K562 (cell line): ENCODE data around the gene DHX57. TPM values are rescaled to one million over a fixed set of nuclear protein-coding genes. Genes with fewer than 3 reads are reported as not detected.

Source experiments
- ARID2 ChIP-seq: fragments of 450-650 bp; IDR thresholded peaks from 2 replicates; pipeline ENCODE4 v1.6.1; 2017; ENCODE audit warnings: antibody characterized with exemption, mild to moderate bottlenecking
- BACH1 ChIP-seq: fragments of 200-800 bp; sonication (Bioruptor generic); IDR thresholded peaks from 2 replicates; pipeline ENCODE4 v1.6.1; 2016; ENCODE audit warnings: missing genetic modification characterization, missing compliant biosample characterization
- CEBPG ChIP-seq, 3 experiments: fragments of 200-800 bp in 1 of 3; sonication (Bioruptor generic) in 1 of 3; sonication (generic) in 1 of 3; formaldehyde crosslinking in 1 of 3; IDR thresholded peaks in 2 of 3; conservative IDR thresholded peaks in 1 of 3; 2 replicates each; pipeline versions ENCODE4 v1.6.1 to v1.8.0; 2016 to 2022; ENCODE audit warnings: missing compliant biosample characterization in 2 of 3, missing genetic modification characterization in 2 of 3, mild to moderate bottlenecking in 1 of 3, missing genetic modification reagents in 1 of 3
- CSDE1 ChIP-seq, 2 experiments: fragments of 450-650 bp; IDR thresholded peaks; 2 replicates each; pipeline ENCODE4 v1.6.1; 2016; ENCODE audit warnings: mild to moderate bottlenecking in 1 of 2
- GTF2A2 ChIP-seq: IDR thresholded peaks from 2 replicates; pipeline ENCODE4 v1.6.1; 2016; ENCODE audit warnings: mild to moderate bottlenecking, missing genetic modification characterization, missing compliant biosample characterization
- GTF2E2 ChIP-seq: fragments of 200-800 bp; sonication (Bioruptor generic); IDR thresholded peaks from 2 replicates; pipeline ENCODE4 v1.6.1; 2016; ENCODE audit warnings: missing genetic modification characterization, missing compliant biosample characterization
- HNRNPLL ChIP-seq: fragments of 200-400 bp; formaldehyde crosslinking; IDR thresholded peaks from 2 replicates; pipeline ENCODE4 v1.6.1; 2017; ENCODE audit warnings: low read length, low read depth, mild to moderate bottlenecking; ENCODE audit not compliant: poor library complexity, severe bottlenecking
- NR2C1 ChIP-seq, 2 experiments: fragments of 450-650 bp; IDR thresholded peaks; 2 replicates each; pipeline ENCODE4 v1.6.1; 2017; ENCODE audit warnings: mild to moderate bottlenecking in 2 of 2, antibody characterized with exemption in 1 of 2, inconsistent platforms in 1 of 2, missing compliant biosample characterization in 1 of 2, missing genetic modification characterization in 1 of 2
- RFX1 ChIP-seq: fragments of 450-650 bp; IDR thresholded peaks from 2 replicates; pipeline ENCODE4 v1.6.1; 2016; ENCODE audit warnings: mild to moderate bottlenecking, moderate library complexity
- RREB1 ChIP-seq: fragments of 250-450 bp; sonication (Bioruptor Pico); IDR thresholded peaks from 2 replicates; pipeline ENCODE4 v1.4.0; 2020
- TAF9B ChIP-seq: fragments of 450-650 bp; IDR thresholded peaks from 2 replicates; pipeline ENCODE4 v1.6.1; 2018; ENCODE audit warnings: mild to moderate bottlenecking; ENCODE audit not compliant: partially characterized antibody
- TGIF2 ChIP-seq: sonication (generic); formaldehyde crosslinking; IDR thresholded peaks from 2 replicates; pipeline ENCODE4 v1.8.1; 2022; ENCODE audit warnings: mild to moderate bottlenecking, missing genetic modification reagents, moderate library complexity
- USF1 ChIP-seq: sonication (generic); formaldehyde crosslinking; IDR thresholded peaks from 2 replicates; pipeline ENCODE4 v1.9.0; 2022; ENCODE audit warnings: mild to moderate bottlenecking, missing genetic modification reagents
- ZFP1 ChIP-seq: fragments of 450-650 bp; formaldehyde crosslinking; IDR thresholded peaks from 2 replicates; pipeline ENCODE4 v1.4.0; 2020; ENCODE audit warnings: mild to moderate bottlenecking, mixed read lengths
- ZNF57 ChIP-seq: fragments of 450-650 bp; formaldehyde crosslinking; IDR thresholded peaks from 2 replicates; pipeline ENCODE4 v1.4.0; 2020; ENCODE audit warnings: mild to moderate bottlenecking, moderate library complexity
- ZNF644 ChIP-seq: fragments of 200-800 bp; sonication (Bioruptor generic); IDR thresholded peaks from 2 replicates; pipeline ENCODE4 v1.6.1; 2016; ENCODE audit warnings: low read depth, missing genetic modification characterization, missing compliant biosample characterization
- ZNF830 ChIP-seq: fragments of 250-450 bp; sonication (Bioruptor Pico); IDR thresholded peaks from 2 replicates; pipeline ENCODE4 v1.5.0; 2021; ENCODE audit warnings: mild to moderate bottlenecking
- polyA plus RNA-seq, 8 experiments: library from polyadenylated mRNA; depleted of rRNA in 4 of 8; stranded (reverse) in 5 of 8; unstranded in 3 of 8; fragments of >200 nt; fragmentation: Nextera tagmentation in 2 of 8; fragmentation: Illumina TruSeq in 1 of 8; extraction: Ambion mirVana in 2 of 8; extraction: Trizol in 1 of 8; gene quantifications; 2 replicates each; pipeline versions ENCODE4 v1.2.1 to v1.2.3, GENCODE V29; 2011 to 2014; ENCODE audit warnings: inconsistent platforms in 1 of 8, missing spikeins in 1 of 8
- total RNA-seq, 7 experiments: library from RNA; depleted of rRNA in 6 of 7; stranded (reverse); fragments of >200 nt in 6 of 7; fragmentation: Illumina TruSeq in 2 of 7; extraction: Trizol in 2 of 7; gene quantifications; 2 replicates each; pipeline versions ENCODE4 v1.2.1 to v1.2.3, GENCODE V29; 2011 to 2021; ENCODE audit warnings: low replicate concordance in 1 of 7

Gene DHX57
- total and polyA plus RNA-seq, 9 of the 15 experiments (the other 6 are each of a cell fraction or from before 2014, with no cell fraction given): 7.4 to 23.6 (median 17.9) TPM

DNA sequence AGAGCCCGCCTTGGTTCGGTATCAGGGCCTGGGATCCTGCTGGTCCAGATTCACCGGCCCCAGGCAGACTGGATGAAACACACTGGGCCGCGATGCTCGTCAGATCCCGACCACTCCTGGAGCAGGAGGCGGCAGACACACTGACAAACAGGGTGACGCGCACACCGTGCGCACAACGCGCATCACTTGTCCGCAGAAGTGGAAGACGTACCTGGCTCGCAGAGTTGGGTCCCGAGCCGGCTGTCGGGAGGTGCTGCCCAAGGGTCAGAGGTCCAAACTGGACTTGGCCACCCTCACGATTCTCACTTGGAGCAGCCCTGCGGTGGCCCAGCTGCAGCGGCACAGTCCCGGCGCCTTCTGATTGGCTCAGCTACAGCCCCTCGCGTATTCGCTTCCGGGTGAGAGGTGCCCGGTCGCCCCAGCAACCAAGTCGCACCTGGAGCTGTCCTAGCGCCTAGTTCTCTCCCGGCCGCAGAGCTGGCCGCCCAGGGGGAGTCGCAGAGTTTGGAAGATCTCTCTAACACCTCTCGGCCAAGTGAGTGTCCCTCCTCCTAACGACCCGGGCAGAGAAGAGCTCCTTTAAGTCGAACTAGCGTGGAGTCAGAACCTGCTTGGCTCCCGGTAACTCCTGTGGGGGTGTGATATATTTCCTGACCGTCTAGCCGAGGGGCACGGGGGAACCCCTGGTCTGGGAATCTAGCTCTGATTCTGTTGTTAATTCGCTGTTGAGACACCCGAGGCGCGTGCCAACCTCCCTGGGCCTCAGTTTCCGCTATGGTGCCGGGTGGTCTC lies at the start of gene DHX57, which contains the start of gene MORN2 (continued):
- TF ChIP-seq RREB1 (CRISPR knock-in tag) (peak; percentile 87; the same call in 1 of the 2 replicates), USF1 (CRISPR knock-in tag) (peak; percentile 42; the same call in 1 of the 2 replicates), NR2C1 (IDR thresholded peaks at IDR 0.05) (peak; percentile 99), NR2C1 (tag; IDR thresholded peaks at IDR 0.05) (peak; percentile 99), ZFP1 (CRISPR knock-in tag) (no peak), TGIF2 (CRISPR knock-in tag) (no peak), ZNF57 (CRISPR knock-in tag) (no peak), CEBPG (CRISPR knock-in tag; IDR thresholded peaks at IDR 0.05) (no peak), CEBPG (tag; conservative IDR thresholded peaks at IDR 0.05 in 1 of 2, IDR thresholded peaks at IDR 0.05 in 1 of 2) (no peak), ARID2 (no peak), RFX1 (peak; percentile 97), TAF9B (no peak), BACH1 (tag) (no peak), ZNF830 (CRISPR knock-in tag) (no peak), CSDE1 (IDR thresholded peaks at IDR 0.05) (peak in 1 of 2 experiments; percentile 75; a peak in 2 of 4 replicates), GTF2A2 (tag) (no peak), HNRNPLL (peak; percentile 79), ZNF644 (tag) (no peak), GTF2E2 (tag) (no peak)
